Activated T-cell treated with anti-CD3 and anti-CD28 coated beads for 1 hour (primary cell): ENCODE results near the gene PRDM16.

Experiments
- DNase-seq: peaks from one replicate; pipeline ENCODE4 v3.0.0-alpha.2; 2020; ENCODE audit warnings: low read depth

The PRDM16 gene

DNA sequence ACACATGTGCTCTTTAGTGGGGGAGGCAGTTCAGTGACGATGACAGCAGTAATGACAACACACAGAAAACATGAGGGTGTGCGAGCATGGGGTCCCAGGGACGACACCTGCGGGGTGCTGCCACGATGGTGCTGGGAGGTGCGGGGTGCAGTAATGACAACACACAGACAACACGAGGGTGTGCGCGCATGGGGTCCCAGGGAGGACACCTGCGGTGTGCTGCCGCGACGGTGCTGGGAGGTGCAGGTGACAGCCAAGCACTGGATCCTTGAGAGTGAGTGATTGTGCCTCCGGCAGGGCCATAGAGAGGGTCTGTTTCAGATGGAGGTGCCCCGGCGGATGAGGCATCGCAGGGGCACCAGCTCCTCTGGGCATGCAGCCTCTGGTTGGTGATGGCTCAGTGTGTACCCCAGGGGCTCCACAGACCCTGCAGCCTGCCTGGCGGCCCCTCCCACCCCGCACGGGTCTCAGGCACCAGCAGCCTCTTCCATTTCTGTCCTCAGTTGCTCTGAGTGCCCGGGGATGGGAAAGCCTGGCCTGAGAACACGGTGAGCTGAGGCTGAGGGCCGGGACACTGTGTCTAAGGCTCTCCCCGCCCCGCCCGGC is 193.8 kb downstream of the PRDM16 start:
- no peak for DNase-seq

DNA sequence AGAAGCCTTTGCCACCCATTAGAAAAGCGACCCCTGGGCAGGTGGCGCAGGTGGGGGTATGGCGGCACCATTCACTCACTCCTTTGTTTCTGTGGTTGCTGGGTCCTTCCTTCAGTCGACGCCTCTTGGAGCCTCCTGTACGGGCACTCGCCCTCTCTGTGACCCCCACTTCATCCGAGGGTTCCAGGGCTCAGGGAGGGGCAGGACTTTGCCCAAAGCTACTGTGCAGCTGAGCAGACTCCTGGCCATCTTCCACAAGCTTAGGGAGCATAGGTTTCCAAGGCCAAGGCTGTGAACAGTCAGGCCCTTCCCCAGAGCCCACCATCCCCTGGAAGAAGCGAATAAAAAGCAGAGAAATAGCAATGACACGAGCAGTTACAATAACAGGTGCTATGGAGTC is 194.8 kb downstream of the PRDM16 start:
- no peak for DNase-seq

DNA sequence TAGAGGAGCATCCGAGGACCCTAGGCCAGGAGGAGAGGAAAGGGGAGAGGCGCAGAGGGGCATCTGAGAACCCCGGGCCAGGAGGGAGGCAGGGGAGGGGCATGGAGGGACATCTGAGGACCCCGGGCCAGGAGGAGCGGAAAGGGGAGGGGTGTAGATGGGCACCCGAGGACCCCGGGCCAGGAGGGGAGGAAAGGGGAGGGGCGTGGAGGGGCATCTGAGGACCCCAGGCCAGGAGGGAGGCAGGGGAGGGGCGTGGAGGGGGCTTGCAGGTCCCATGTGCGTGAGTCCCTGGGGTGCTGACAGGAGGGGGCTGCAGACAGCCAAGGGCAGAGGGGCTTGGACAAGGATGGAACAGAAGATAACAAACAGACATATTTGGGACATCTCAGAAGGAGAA is 195.5 kb downstream of the PRDM16 start:
- DNase-seq = no peak

DNA sequence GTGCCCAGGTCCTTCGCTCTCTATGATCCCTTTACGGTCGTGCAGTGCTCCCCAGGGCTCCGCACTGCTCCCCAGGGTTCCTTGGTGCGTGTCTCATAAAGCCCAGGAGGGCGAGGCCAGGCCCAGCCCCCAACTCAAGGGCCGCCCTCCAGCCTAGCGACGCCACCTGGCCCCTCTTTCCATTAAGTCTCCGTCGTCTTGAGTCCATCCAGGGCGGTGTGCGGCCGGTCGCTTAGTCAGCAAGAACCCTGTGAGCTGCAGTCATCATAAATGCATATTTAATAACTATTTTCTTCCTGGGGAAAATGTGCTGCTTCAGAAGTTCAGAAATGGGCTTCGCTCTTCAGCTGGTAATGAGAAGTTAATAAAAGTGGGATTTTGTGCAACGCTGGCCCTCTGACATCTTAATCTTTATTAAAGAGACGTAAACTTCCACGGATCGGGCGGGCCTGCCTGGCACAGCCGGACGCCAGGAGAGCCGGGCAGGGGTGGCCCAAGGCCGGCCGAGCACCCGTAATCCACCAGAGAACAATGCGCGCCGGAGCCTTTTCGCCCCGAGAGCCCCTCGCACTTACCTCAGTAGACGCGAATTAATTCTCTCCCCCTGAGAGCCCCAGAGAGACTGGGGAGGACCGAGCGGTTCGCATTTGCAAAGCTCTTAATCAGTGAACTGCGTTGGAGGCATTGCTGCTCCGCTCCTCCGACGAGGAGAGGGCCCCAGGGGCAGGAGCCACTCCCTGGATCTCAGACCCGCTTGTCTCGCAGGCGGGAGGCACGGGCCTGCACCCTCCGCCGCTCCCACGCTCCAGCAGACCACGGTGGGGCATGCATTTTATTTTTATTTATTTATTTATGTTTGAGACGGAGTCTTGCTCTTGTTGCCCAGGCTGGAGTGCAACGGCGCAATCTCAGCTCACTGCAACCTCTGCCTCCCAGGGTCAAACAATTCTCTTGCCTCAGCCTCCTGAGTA is 197.1 kb downstream of the PRDM16 start:
- DNase-seq = no peak

DNA sequence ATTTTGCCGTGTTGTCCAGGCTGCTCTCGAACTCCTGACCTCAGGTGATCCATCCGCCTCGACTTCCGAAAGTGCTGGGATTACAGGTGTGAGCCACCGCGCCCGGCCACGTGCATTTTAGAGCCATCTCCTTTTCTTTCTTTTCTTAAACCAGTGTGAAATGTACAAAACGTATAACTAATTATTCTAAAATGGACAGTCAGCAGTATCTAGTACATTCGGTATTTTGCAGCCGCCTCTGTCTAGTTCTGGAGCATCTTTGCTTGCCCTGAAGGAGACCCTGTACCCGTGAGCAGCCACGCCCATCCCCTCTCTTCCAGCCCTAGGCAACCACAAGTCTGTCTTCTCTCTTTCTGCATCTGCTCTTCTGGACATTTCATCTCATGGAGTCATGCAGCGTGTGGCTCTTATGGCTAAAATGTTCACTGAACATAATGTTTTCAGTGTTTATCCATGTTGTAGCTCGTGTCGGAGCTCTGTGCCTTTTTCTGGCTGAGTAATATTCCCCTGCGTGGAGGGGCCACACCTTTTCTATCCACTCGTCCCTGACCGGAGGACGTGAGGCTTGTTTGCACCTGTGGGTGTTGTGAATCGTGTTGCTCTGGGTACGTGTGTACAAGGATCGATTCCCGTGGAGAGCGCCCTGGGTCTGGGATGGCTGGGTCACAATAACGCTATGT is 198.0 kb downstream of the PRDM16 start:
- DNase-seq = no peak

DNA sequence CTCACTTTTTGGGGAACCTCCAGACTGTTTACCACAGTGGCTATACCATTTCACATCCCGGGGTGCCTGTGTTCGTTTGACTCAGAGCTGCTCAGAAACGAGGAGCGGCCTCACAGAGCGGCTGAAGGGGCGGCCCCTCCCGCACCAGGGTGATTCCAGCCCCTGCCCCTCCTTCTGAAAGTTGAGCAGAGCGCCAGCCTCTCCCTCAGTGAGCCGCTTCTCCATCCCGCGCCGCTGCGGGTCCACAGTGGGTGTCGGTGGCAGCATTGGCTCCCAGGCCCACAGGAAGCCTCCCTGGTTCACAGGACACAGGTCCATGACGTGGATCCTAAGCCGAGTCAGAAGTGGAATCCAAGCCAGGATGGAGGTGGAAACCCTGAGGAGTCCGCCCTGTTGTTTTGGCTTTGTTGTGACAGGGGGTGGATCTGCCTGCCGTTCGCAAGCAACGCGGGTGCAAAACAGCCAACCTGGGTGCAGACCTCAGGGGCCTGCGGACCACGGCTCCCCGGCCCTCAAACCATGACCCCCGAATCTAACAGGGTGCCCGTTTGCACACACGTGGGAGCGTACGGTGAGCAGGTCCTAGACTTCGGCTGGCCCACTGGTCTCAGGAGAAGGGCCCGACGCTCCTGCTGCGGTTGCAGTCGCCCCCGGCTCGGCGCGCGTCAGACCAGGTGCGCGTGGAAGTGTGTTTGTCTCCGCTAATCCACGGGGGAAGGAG is 198.7 kb downstream of the PRDM16 start:
- no peak for DNase-seq

DNA sequence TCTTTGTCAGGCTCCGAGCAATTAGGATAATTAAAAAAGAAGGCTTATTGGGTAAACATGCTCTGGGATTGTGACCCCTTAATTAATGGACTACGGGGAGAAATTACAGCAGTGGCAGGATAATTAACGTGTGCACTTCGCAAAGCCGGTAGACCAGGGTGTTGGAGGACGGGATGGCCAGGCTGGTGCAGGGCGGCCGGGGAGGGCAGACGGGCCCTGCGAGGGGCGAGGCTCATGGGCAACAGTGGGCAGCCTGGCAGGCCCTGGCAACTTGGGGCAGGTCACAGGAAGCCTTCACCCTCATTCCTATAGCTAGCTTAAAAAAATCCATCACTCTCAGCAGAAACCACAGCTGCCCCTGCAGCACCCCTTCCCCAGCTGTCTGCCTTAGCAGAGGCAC is 199.3 kb downstream of the PRDM16 start:
- no peak for DNase-seq

DNA sequence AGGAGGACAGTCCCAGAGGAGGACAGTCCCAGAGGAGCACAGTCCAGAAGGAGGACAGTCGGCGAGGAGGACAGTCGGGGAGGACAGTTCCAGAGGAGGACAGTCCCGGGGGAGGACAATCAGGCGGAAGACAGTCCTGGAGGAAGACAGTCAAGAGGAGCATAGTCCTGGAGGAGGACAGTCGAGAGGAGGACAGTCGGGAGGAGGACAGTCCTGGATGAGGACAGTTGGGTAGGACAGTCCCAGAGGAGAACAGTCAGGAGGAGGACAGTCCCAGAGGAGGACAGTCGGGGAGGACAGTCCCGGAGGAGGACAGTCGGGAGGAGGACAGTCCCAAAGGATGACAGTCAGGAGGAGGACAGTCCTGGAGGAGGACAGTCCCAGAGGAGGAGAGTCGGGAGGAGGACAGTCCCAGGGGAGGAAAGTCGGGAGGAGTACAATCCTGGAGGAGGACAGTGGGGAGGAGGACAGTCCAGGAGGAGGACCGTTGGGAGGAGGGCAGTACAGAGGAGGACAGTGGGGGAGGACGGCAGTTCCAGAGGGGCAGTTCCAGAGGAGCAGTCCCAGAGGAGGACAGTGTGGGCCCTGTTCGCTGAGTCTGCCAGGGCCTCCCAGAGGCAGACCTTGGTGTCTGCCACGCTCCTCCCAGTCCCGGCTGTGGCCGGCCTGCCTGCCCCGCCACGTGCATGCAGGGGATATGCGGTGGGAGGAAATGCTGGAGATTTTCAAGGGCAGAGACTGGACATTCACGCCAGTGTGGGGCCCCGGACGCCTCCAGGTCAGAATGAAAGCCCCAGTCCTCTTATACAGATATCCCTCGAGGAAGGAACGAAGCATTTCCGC is 201.6 kb downstream of the PRDM16 start:
- DNase-seq = no peak

DNA sequence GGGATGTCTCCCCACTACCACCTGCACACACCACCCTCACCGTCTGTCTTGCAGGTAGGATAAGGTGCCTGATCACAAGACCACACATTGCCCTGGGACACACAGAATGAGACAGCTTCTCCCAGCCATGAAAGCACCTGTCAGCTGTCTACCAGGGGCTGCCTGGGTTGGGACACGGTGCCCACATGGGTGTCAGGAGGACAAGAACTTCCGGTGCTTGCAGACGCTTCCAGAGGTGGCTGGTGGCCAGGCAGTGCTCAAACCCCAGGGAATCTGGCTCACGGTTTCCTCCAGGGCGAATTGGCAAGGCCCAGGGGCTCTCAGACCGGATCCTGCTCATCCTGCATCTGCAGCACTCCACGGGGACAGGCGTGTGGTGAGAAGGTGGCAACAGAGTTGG is 202.9 kb downstream of the PRDM16 start:
- no peak for DNase-seq

DNA sequence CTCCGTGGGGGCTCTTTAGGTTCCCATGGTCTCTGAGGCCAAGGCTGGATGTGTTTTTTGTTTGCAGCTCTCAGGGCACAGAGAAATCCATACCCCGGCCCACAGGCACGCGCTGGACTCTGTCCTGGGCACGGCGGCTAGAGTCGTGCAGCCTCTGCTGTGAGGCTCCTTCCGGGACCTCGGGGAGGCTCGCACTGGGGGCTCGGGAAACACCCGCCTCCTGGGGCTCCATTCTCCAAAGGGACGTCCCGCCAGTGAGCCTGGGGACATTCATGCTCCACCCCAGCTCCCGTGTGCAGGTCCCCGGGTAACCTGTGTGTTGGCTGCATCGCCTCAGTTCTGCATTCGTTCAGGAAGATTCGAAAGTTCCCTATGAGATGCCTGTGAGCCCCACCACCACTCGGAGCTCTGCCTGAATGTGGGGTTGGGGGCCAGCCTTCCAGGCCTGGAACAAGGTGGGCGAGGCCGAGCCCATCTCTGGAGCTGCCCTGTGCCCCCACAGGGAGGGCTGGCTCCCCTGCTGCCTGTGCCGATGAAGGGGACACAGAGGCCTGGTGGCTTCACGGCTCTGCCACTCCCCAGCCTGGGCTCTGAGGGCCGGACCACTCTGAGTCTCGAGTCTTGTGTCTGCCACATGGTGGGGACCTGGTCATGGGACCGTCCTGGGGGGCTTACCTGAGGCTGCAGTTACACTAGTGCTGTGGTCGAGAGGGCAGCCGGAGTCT is 203.5 kb downstream of the PRDM16 start:
- DNase-seq = no peak

DNA sequence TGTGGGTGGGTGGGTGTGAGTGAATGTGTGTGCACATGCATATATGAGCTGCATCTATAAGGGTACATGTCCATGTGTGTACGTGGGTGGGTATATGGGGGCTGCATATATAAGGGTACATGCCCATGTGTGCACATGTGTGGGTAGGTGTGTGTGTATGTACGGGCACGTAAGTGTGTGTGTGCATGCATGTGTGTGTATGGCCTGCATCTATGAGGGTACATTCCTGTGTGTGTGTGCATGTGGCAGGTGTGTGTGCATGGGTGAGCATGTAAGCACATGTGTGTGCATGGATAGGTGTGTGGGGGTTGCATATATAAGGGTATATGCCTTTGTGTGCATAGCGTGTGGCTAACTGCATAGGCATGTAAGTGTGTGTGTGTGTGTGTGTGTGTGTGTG is 204.4 kb downstream of the PRDM16 start:
- no peak for DNase-seq

DNA sequence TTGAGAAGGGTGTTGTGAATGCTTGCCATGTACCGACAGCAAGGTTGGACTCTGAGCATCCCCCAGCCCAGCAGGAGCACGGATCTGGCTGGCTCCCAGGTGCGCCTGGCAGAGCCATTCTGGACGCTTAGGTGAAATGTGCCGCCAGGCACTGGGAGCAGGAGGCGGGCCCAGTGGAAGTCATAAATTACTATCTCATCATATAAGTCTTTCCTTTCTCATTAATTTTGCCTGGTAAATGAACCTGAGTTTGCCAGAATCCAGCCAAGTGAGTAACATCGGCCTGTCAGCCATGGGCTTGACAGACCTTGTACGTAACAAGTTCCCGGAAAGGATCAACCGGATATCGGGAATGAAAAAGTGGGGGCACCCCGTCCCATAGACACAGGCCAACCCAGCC is 206.0 kb downstream of the PRDM16 start:
- DNase-seq = no peak

DNA sequence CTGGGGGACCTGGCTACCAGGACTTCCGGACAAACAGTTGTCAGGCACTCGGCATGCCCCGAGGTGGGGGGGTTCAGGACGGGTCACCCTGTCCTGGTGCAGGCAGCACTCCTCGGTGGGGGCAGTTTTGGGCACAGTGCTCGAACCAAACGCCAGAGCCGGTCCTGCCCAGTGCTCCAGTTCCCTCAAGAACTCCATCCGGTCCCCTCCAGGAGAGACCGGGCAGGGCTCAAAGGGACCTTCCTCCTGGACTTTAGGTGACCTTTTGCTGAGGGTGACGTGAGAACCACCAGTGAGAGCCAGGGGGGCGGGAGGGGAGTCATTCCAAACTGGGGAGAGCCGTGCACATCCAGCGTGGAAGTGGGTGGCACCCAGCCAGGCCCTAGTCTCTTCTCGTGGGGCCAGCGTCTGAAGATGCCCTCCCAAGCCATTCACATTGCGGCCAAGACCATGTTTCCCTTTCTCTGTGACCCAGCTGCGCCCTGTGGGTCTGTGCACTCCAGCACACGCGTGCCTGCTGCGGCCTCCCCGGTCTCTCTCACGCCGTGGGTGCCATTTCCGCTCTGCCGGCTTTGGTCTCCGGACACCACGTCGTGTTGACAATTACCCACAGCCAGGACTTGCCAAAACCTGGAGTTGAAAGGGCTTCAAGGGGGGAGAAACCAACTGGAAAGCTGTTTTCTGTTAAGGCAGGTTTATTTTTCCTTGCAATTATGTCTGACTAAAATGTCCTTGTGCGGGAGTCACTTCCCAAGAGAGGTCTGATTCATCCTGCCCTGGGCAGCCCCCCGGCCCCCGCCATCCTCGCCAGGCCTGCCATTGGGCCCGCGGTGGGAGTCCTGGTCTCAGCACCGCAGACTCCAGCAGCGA is 206.7 kb downstream of the PRDM16 start:
- DNase-seq = no peak

DNA sequence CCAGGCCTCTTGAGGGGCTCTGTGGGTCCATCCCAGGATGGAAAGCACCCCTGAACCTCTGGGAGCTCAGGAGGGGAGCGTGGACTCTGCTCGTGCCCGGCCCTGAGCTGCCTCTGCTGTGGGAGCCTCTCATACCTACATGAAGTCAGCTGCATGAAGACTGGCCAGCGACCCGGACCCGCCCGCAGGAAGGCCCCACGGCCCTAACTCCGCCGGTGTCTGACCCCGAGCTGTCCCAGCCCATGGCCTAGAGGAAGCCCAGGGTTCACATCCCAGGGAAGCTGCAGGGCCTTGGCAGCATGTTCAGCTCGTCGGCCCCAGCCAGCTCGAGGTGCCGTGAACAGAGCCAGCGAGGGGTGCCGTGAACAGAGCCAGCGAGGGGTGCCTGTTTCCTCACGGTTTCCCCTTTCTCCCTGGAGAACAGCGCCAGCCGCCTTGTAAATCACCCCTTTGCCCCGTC is 207.4 kb downstream of the PRDM16 start:
- DNase-seq = no peak

DNA sequence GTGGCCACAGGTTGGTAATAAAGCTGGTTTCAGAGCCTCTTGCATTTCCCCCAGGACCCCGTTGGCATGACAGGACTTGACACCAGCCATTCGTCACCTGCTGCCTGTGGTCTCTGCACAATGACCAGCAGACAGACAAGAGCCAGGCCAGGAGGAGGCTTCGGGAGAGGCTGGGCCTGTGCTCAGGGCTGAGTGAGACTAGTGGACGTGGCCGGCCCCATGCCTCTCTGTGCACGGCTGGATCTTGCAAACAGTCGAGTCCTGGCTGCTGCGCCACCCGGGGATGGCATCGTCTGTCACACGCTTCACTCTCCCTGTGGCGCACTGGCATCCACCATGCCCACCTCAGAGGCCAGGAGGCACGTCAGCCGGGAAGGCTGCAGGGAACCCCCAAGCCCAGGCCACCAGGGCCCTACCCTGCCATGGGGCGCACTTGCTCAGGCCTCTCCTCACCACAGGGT is 208.0 kb downstream of the PRDM16 start:
- no peak for DNase-seq

DNA sequence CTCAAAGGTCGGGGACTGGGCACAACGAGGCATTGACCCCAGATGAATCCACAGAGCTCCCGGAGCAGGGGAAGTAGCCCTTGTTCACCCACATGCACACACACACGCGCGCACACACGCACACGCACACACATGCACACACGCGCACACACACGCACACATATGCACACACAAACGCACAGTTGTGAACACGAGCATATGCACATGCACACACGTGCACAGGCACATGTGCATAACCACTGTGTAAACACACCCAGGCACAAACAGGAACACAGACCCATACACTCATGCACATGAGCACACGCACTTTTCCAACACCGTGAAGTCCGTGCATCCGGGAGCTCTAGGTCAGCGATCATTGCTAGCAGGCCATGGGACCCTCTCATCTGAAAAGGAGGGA is 208.6 kb downstream of the PRDM16 start:
- no peak for DNase-seq

DNA sequence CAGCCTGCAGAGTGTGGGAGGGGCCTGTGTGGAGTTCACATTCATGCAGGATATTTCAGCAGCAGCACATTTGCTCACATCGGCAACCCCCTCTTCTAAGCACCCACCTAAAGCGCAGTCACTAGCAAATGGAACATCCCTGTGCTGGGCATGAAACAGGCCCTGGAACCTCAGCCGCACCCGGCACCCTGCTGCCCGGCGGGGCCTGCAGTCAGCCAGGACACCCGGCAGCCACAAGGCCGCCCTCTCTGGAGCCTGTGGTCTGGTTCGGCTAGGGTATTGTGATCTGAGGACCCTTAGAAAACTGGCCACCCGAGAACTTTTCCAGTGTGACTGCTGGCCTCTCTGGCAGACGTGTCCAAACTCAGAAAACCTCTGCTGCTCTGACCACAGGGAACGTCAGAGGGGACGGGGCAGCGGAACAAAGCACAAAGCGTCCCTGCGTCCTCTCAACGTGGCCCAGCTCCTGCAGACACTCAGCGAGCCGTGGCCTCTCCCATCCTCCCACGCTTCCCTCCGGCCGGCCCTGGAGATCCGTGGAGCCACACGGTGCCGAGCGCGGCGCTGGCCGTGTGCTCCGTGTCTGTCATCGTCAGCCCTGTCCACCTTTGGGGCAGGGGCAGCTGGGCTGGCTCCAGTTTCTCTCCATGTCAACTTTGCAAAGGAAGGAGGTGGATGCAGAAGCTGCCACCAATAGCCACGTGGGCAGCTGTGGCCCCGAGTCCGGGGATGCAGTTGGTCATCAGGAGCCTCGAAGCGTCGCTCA is 209.6 kb downstream of the PRDM16 start:
- DNase-seq = no peak

DNA sequence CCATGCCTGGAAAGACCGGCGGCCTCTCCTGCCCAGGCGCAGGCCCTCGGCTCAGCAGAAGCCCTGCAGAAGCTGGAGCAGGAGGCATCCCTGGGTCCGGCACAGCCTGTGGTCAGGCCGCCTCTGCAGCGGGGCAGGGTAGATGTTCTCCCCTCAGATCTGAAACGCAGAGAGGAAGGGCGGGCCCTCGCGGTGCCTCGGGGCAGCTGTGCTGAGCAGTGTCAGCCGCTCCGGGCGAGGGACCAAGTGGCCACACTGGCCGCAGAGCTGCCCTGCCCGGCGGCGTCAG is 210.1 kb downstream of the PRDM16 start:
- DNase-seq = no peak

DNA sequence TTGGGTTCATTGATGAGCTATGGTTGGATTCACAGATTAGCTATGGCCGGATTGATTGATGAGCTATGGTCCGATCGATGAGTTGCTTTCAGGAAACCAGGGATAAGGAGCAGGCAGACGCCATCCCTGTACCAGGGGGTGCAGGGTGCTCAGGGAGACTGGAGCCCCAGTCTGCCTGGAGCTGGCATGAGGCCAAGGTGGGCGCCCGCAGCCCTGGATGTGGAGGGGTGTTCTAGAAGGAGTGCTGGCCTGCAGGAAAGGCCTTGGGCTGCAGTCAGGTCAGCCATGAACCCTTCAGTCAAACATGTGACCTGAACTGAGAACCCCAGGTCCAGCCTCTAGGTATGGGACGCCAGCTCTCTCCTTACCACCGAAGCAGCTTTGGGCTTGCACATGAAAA is 212.7 kb downstream of the PRDM16 start:
- DNase-seq = no peak
